ENCODE data around the gene MYBL2.

DNA sequence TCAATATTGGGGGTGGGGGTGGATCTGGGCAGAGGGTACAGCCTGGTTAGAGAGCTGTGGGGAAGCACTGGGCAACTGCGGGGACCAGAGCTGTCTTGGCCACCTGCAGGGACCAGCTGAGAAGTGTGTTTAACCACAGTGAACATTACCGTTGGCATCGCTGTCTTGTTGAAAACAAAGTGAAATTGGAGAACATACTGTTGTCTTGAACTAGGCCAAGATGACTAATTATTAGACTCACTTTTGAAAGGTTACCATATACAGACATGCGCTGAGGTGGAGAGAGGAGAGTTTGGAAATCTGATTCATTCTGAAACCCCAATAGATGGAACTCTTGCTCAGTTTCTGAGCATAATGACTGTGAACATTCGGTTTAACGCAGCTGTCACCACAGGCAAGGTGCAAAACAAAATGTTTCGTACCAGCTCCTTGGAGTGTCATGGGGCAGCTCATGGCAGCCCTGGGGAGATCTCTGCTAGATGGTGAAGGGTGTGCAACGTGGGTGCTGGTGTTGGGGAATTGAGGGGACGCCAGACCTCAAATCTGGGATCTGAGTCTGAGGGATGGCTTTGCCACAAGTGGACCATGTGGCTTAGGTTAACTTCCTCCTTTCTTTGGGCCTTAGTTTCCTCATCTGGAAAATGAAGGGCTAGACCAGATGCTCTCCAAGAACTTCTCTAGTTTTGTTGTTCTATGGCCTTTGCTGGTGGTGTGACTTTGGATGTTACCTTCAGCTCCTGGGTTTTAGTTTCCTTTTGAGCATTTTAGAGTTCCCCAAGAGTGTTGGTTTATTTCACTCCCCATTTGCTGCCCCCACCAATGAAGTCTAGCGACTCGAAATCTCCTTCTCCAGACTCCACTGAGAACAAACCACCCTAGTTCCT is 84.5 kb downstream of the MYBL2 start:
- TF ChIP-seq POLR2A (IDR thresholded peaks at IDR 0.05; ENCODE audit: low read depth, low read length) (peak; percentile 49; the same call in 1 of the 2 replicates), TAF1 (IDR thresholded peaks at IDR 0.05; ENCODE audit: low read depth, low read length) (0 out of 2 replicates have a peak, but pooled peaks have one; percentile 6), POLR2AphosphoS5 (IDR thresholded peaks at IDR 0.05; ENCODE audit: low read depth, low read length) (peak; percentile 63; the same call in 1 of the 2 replicates), SPI1 (IDR thresholded peaks at IDR 0.05; ENCODE audit: low read depth, low read length) (peak; percentile 18; the same call in 1 of the 2 replicates), PAX5 (IDR thresholded peaks at IDR 0.05; ENCODE audit: insufficient read depth, low read length, severe bottlenecking) (no peak)

All from GM12891 (cell line).